ENCODE measurements around the gene SYNPO2.

The SYNPO2 gene

DNA sequence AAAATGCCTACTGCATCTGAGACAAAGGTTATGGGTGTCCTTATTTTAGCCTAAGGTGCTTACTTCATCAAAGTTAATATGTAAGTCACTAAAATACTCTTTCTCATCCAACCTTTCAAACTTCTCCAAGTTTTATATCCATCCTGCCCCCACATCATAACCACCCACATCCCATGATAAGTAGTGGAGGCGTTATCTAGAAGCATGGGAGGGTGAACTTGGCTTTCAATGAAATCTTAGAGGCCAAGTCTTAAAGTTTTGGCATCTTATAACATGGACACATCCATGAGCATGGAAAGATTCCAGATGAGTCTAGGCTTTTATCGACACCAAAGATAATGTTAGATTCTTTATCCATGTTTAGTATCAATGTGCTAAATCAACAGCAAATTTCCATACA is 29.9 kb upstream of the SYNPO2 start:
- Histone ChIP-seq H3K23ac (ENCODE audit: low read length) (no peak overlapping the region), H3K9ac (ENCODE audit: low read length) (no peak overlapping the region), H3K4ac (ENCODE audit: low read depth, low read length) (no peak overlapping the region), H3K79me2 (ENCODE audit: control insufficient read depth, insufficient read depth, low read length) (no peaks in the 10 kb centered on the region), H3K27ac (ENCODE audit: low read depth, low read length) (no peak overlapping the region), H3K79me1 (ENCODE audit: low read length) (no peaks in the 10 kb centered on the region), H2BK5ac (ENCODE audit: low read length) (no peak overlapping the region), H2BK15ac (replicated peaks; ENCODE audit: low read depth) (no peak overlapping the region), H3K27me3 (ENCODE audit: insufficient read depth, low read length, poor library complexity) (no peaks in the 10 kb centered on the region), H2BK120ac (ENCODE audit: low read depth, low read length) (no peak overlapping the region), H3K36me3 (ENCODE audit: control insufficient read depth, insufficient read depth, low read length) (no peaks in the 10 kb centered on the region), H4K5ac (ENCODE audit: low read length) (no peak overlapping the region), H3K18ac (ENCODE audit: low read length) (no peak overlapping the region), H4K8ac (ENCODE audit: low read depth, low read length) (no peak overlapping the region), H2AK5ac (ENCODE audit: low read length) (no peak overlapping the region), H3K4me1 (ENCODE audit: control insufficient read depth, low read depth, low read length) (no peaks in the 10 kb centered on the region), H3K56ac (ENCODE audit: low read length) (no peak overlapping the region), H3K4me3 (ENCODE audit: low read length) (no peak overlapping the region), H3K4me2 (ENCODE audit: low read length) (no peak overlapping the region)
- no peak for DNase-seq
- no CpG with 5 or more reads among the region's 2 CpGs for WGBS (ENCODE audit: extremely low coverage, insufficient coverage, low lambda C conversion rate)

GRCh38 chr4:118865091-118865708 is 23.5 kb upstream of the SYNPO2 start:
- Histone ChIP-seq H3K4ac (ENCODE audit: low read depth, low read length) (no peak overlapping the region), H3K23ac (ENCODE audit: low read length) (no peak overlapping the region), H2BK5ac (ENCODE audit: low read length) (no peak overlapping the region), H3K4me1 (ENCODE audit: control insufficient read depth, low read depth, low read length) (no peaks in the 10 kb centered on the region), H3K79me1 (ENCODE audit: low read length) (no peaks in the 10 kb centered on the region), H3K56ac (ENCODE audit: low read length) (no peak overlapping the region), H2BK15ac (replicated peaks; ENCODE audit: low read depth) (no peak overlapping the region), H3K36me3 (ENCODE audit: control insufficient read depth, insufficient read depth, low read length) (no peaks in the 10 kb centered on the region), H3K79me2 (ENCODE audit: control insufficient read depth, insufficient read depth, low read length) (no peaks in the 10 kb centered on the region), H2AK5ac (ENCODE audit: low read length) (no peak overlapping the region), H4K5ac (ENCODE audit: low read length) (no peak overlapping the region), H3K27me3 (ENCODE audit: insufficient read depth, low read length, poor library complexity) (no peaks in the 10 kb centered on the region), H3K9ac (ENCODE audit: low read length) (no peak overlapping the region), H3K4me2 (ENCODE audit: low read length) (no peak overlapping the region), H4K8ac (ENCODE audit: low read depth, low read length) (no peak overlapping the region), H3K27ac (ENCODE audit: low read depth, low read length) (no peak overlapping the region), H2BK120ac (ENCODE audit: low read depth, low read length) (no peak overlapping the region), H3K4me3 (ENCODE audit: low read length) (no peak overlapping the region), H3K18ac (ENCODE audit: low read length) (no peak overlapping the region)
- peak; percentile 89 for DNase-seq
- no CpG with 5 or more reads among the region's 5 CpGs for WGBS (ENCODE audit: extremely low coverage, insufficient coverage, low lambda C conversion rate)

- H3K4ac ChIP-seq (ENCODE audit: low read depth, low read length): no peak overlapping the region
- H3K36me3 ChIP-seq (ENCODE audit: control insufficient read depth, insufficient read depth, low read length): no peaks in the 10 kb centered on the region
- no peaks in the 10 kb centered on the region for H3K27me3 ChIP-seq (ENCODE audit: insufficient read depth, low read length, poor library complexity)
- no peak overlapping the region for H3K56ac ChIP-seq (ENCODE audit: low read length)
- H3K27ac ChIP-seq (ENCODE audit: low read depth, low read length): no peak overlapping the region
- H2BK5ac ChIP-seq (ENCODE audit: low read length): no peak overlapping the region
- H3K4me2 ChIP-seq (ENCODE audit: low read length): no peak overlapping the region
- H3K4me3 ChIP-seq (ENCODE audit: low read length): no peak overlapping the region
- H3K79me1 ChIP-seq (ENCODE audit: low read length): no peaks in the 10 kb centered on the region
- H3K18ac ChIP-seq (ENCODE audit: low read length): no peak overlapping the region
- H4K5ac ChIP-seq (ENCODE audit: low read length): no peak overlapping the region
- H2BK15ac ChIP-seq (replicated peaks; ENCODE audit: low read depth): no peak overlapping the region
- H3K23ac ChIP-seq (ENCODE audit: low read length): no peak overlapping the region
- H2BK120ac ChIP-seq (ENCODE audit: low read depth, low read length): no peak overlapping the region
- no CpG with 5 or more reads among the region's 1 CpG for WGBS (ENCODE audit: extremely low coverage, insufficient coverage, low lambda C conversion rate)
- no peaks in the 10 kb centered on the region for H3K4me1 ChIP-seq (ENCODE audit: control insufficient read depth, low read depth, low read length)
- H3K79me2 ChIP-seq (ENCODE audit: control insufficient read depth, insufficient read depth, low read length): no peaks in the 10 kb centered on the region
- DNase-seq: no peak
- H3K9ac ChIP-seq (ENCODE audit: low read length): no peak overlapping the region
- H2AK5ac ChIP-seq (ENCODE audit: low read length): no peak overlapping the region
- H4K8ac ChIP-seq (ENCODE audit: low read depth, low read length): no peak overlapping the region
Measured at GRCh38 chr4:118866442-118866841, 22.2 kb upstream of the SYNPO2 start.

DNA sequence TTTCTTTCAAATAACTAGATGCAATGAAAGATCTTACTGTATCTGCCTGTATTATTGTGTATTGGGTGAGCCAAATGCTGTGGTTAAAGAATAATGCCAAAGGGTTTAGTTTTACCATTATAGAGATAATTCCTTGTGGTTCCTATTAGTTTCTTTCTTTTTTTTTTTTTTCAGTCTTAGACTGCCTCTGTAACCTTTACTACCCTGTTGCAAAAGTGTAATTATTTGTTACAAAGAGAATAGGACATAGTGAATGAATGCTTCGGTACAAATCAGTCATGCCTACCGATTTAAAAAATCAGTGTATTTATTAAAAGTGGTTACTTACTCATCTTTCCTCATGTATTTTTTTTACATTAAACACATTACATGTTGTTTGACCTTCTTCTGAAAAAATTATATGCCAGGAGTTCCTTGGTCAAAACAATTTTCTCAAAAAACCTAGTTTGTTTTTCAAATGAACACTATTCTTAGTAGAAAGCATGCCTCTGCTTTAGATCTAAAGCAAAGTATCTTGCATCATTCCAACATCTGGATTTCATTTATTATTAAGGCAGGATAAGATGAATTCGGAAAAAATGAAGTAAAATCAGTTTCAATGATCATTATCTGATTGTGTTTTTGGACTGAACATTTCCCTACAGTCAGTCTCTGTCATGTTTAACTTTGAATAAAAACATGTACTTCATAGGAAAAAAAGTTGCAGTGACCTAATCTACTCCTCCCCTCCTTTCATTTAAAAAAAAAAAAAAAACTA is 21.2 kb upstream of the SYNPO2 start:
- no peak overlapping the region for H3K4me3 ChIP-seq (ENCODE audit: low read length)
- no peak overlapping the region for H2BK15ac ChIP-seq (replicated peaks; ENCODE audit: low read depth)
- no peak overlapping the region for H4K5ac ChIP-seq (ENCODE audit: low read length)
- no peak overlapping the region for H3K9ac ChIP-seq (ENCODE audit: low read length)
- no peak overlapping the region for H3K18ac ChIP-seq (ENCODE audit: low read length)
- no peaks in the 10 kb centered on the region for H3K36me3 ChIP-seq (ENCODE audit: control insufficient read depth, insufficient read depth, low read length)
- no peak overlapping the region for H3K23ac ChIP-seq (ENCODE audit: low read length)
- H3K4me2 ChIP-seq (ENCODE audit: low read length): no peak overlapping the region
- no peaks in the 10 kb centered on the region for H3K79me2 ChIP-seq (ENCODE audit: control insufficient read depth, insufficient read depth, low read length)
- H3K4ac ChIP-seq (ENCODE audit: low read depth, low read length): no peak overlapping the region
- H2BK5ac ChIP-seq (ENCODE audit: low read length): no peak overlapping the region
- no peak overlapping the region for H4K8ac ChIP-seq (ENCODE audit: low read depth, low read length)
- H2BK120ac ChIP-seq (ENCODE audit: low read depth, low read length): no peak overlapping the region
- no peaks in the 10 kb centered on the region for H3K79me1 ChIP-seq (ENCODE audit: low read length)
- no peaks in the 10 kb centered on the region for H3K4me1 ChIP-seq (ENCODE audit: control insufficient read depth, low read depth, low read length)
- no peak overlapping the region for H2AK5ac ChIP-seq (ENCODE audit: low read length)
- DNase-seq: no peak
- H3K27ac ChIP-seq (ENCODE audit: low read depth, low read length): no peak overlapping the region
- H3K27me3 ChIP-seq (ENCODE audit: insufficient read depth, low read length, poor library complexity): no peaks in the 10 kb centered on the region
- H3K56ac ChIP-seq (ENCODE audit: low read length): no peak overlapping the region
- no CpG with 5 or more reads among the region's 3 CpGs for WGBS (ENCODE audit: extremely low coverage, insufficient coverage, low lambda C conversion rate)

GRCh38 chr4:118869808-118870342 is 18.8 kb upstream of the SYNPO2 start:
- no CpG with 5 or more reads among the region's 2 CpGs for WGBS (ENCODE audit: extremely low coverage, insufficient coverage, low lambda C conversion rate)
- H3K27ac ChIP-seq (ENCODE audit: low read depth, low read length): no peak overlapping the region

More at GRCh38 chr4:118869808-118870342, 18.8 kb upstream of the SYNPO2 start:
- Histone ChIP-seq H3K4ac (ENCODE audit: low read depth, low read length) (no peak overlapping the region), H2BK120ac (ENCODE audit: low read depth, low read length) (no peak overlapping the region), H3K18ac (ENCODE audit: low read length) (no peak overlapping the region), H3K4me2 (ENCODE audit: low read length) (no peak overlapping the region), H3K23ac (ENCODE audit: low read length) (no peak overlapping the region), H3K9ac (ENCODE audit: low read length) (no peak overlapping the region), H2BK15ac (replicated peaks; ENCODE audit: low read depth) (no peak overlapping the region), H3K36me3 (ENCODE audit: control insufficient read depth, insufficient read depth, low read length) (no peaks in the 10 kb centered on the region), H2BK5ac (ENCODE audit: low read length) (no peak overlapping the region), H3K79me1 (ENCODE audit: low read length) (no peaks in the 10 kb centered on the region), H4K8ac (ENCODE audit: low read depth, low read length) (no peak overlapping the region), H3K79me2 (ENCODE audit: control insufficient read depth, insufficient read depth, low read length) (no peaks in the 10 kb centered on the region), H3K4me3 (ENCODE audit: low read length) (no peak overlapping the region), H3K27me3 (ENCODE audit: insufficient read depth, low read length, poor library complexity) (no peaks in the 10 kb centered on the region), H3K4me1 (ENCODE audit: control insufficient read depth, low read depth, low read length) (no peaks in the 10 kb centered on the region), H4K5ac (ENCODE audit: low read length) (no peak overlapping the region), H2AK5ac (ENCODE audit: low read length) (no peak overlapping the region), H3K56ac (ENCODE audit: low read length) (no peak overlapping the region)
- DNase-seq: no peak
